Activated CD4-positive, alpha-beta T cell treated with anti-CD3 and anti-CD28 coated beads, Interleukin-10, Interleukin-2, amounts not matched to agents 100 ng/mL and 50 ng/mL, durations not matched to agents 16 hours and 8 hours (primary cell): ENCODE results near the gene AXL.

Experiments
- DNase-seq: peaks from one replicate; pipeline ENCODE4 v3.0.0-alpha.2; 2020

Gene AXL

DNA sequence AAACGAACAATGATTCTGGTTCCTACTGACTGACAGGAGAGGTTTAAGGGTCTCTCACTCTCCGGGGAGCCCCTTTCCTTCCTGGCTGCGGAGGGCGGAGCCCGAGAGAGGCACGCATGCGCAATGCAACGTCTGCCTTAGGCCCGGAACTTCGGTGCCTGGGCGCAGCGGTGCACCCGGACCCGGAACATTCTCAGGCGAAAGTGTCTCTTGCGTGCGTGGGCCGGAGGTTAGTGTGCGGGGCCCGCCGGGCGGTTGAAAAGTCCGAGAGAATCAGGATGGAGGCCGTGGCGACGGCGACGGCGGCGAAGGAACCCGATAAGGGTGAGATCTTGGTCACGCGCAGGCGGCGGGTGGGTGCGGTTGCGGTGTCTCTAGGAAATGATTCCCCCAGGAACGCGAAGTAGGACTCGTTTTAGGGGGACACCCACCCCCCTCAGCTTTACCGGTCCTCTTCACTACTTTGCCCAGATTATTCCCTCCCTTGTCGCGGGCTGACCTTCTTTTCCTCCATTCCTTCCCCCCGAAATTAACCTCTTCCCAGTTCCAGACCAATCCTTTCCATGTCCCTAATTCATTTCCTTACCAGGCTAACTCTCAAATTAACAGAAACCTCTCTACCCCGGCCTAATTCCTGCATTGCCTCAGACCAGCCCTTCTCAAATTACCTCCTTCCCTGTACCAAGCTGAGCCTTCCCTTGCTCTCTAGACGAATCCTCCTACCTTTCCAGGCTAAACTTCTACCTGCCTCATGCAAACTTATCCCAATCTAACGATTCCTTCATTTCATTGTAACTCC is 91.2 kb downstream of the AXL start, which contains the start of gene CCDC97:
CCDC97 (plus strand) TSS at position 140 of the 799 bp plus-strand sequence; CDS start at position 279, 139 bp downstream.
- peak; percentile 92 for DNase-seq

DNA sequence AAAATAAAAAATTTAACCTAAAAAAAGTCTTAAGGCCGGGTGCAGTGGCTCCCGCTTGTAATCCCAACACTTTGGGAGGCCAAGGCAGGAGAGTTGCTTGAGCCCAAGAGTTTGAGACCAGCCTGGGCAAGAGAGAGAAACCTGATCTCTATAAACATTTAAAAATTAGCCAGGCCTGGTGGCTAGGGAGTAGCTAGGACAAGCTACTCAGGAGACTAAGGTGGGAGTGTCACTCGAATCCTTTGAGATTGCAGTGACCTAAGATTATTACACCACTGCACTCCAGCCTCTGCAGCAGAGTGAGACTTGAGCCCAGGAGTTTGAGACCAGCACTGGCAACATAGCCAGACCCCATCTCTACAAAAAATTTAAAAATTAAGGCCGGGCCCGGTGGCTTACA is 92.0 kb downstream of the AXL start:
- DNase-seq: no peak
